ENCODE results near the gene MED7. TPM values are rescaled to one million over a fixed set of nuclear protein-coding genes. Genes with fewer than 3 reads are reported as not detected.

Gene MED7
- total and polyA plus RNA-seq, 12 donors, result 7.3 to 11.5 (median 9.3) TPM

DNA sequence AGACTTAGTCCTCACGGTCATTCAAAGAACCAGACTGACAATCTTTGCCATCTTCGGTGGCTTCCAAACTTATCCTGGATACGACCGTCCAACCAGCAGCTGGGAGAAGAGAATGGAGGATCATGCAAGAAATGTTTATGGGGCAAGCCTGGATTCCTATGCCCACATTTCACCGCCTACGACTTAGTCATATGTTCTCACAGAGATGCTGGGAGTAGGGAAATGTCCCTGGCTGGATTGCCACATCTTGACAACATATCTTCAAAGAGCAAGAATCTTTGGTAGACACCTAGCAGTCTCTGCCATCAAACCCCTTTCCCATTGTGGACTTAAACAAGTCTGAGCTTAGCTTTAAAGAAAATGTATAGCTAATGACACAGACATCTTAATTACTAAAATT is 5.0 kb downstream of the MED7 start:
- DNase-seq (no peak), ATAC-seq (no peak)
- intact Hi-C loops (cut with DNase I), result loop anchor here in 2 of 10 donors (10.0 kb wide), 3 partner anchors 303 to 1523 kb away; no protein-coding TSS in a partner anchor
- H3K9me3 ChIP-seq, result no peaks in the 10 kb centered on the region
- H3K36me3 ChIP-seq, result peaks cover 0 to 32% (median 9%) of the 10 kb centered on the region in 9 donors
- H3K27me3 ChIP-seq, result no peaks in the 10 kb centered on the region
- H3K27ac ChIP-seq, result no peak overlapping the region
- 92 to 97% methylated on average over 6 of the region's 6 CpGs for WGBS, 2 donors
- H3K4me1 ChIP-seq, result peaks cover 0 to 34% (median 20%) of the 10 kb centered on the region in 9 donors
- H3K4me3 ChIP-seq, result no peak overlapping the region
- TF ChIP-seq, protein P1, sequence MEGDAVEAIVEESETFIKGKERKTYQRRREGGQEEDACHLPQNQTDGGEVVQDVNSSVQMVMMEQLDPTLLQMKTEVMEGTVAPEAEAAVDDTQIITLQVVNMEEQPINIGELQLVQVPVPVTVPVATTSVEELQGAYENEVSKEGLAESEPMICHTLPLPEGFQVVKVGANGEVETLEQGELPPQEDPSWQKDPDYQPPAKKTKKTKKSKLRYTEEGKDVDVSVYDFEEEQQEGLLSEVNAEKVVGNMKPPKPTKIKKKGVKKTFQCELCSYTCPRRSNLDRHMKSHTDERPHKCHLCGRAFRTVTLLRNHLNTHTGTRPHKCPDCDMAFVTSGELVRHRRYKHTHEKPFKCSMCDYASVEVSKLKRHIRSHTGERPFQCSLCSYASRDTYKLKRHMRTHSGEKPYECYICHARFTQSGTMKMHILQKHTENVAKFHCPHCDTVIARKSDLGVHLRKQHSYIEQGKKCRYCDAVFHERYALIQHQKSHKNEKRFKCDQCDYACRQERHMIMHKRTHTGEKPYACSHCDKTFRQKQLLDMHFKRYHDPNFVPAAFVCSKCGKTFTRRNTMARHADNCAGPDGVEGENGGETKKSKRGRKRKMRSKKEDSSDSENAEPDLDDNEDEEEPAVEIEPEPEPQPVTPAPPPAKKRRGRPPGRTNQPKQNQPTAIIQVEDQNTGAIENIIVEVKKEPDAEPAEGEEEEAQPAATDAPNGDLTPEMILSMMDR (IDR thresholded peaks at IDR 0.05), result no peak

DNA sequence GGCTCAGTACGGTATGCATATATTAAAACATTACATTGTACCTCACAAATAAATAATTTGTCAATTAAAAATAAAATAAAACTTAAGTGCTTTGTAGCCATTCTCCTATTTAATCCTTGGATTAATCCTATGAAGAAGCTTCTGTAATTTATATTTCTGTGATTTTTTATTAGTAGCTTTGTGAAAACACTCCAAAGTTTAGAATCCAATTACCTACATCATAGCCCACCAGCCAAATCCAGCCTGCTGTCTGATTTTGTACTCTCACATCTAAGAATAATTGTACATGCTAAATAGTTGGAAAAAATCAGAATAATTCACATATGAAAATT is 10.4 kb downstream of the MED7 start:
- no peaks in the 10 kb centered on the region for H3K9me3 ChIP-seq
- H3K4me1 ChIP-seq, result peaks cover 0 to 28% (median 10%) of the 10 kb centered on the region in 9 donors
- no peak overlapping the region for H3K4me3 ChIP-seq
- H3K36me3 ChIP-seq, result peaks cover 0 to 8% (median 0%) of the 10 kb centered on the region in 9 donors
- ATAC-seq (no peak), DNase-seq (no peak)
- 10 to 35% methylated on average over 1 of the region's 1 CpG for WGBS, 2 donors
- no peaks in the 10 kb centered on the region for H3K27me3 ChIP-seq
- no peak overlapping the region for H3K27ac ChIP-seq
- TF ChIP-seq, protein P1 (IDR thresholded peaks at IDR 0.05), result no peak
- intact Hi-C loops (cut with DNase I), result loop anchor here in 3 of 10 donors (5.0 to 10.0 kb wide), 4 partner anchors 297 to 1517 kb away; no protein-coding TSS in a partner anchor

DNA sequence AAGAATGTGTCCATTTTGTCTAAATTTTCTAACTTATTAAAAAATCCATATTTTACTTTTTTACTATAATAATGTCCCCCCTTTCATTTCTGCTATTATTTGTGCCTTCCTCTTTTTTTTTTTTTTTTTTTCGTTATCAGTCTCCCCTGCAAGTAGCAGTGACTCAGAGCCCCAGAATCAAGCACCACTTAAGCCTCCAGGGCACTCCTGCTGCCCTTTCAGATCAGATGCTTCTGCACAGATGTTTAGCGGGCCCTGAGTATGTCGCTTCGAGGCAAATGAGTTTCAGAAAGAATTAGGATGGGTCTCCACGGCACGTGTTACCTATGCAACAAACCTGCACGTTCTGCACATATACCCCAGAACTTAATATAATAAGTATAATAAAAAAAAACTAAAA is 11.7 kb downstream of the MED7 start:
- no peaks in the 10 kb centered on the region for H3K9me3 ChIP-seq
- WGBS, 2 donors, result 46 to 53% methylated on average over 7 of the region's 7 CpGs
- TF ChIP-seq, protein P1 (IDR thresholded peaks at IDR 0.05), result no peak
- peak in 6 of 8 donors; percentile 25 to 83 (median 59) for ATAC-seq
- no peaks in the 10 kb centered on the region for H3K36me3 ChIP-seq
- intact Hi-C loops (cut with DNase I), result loop anchor here in 3 of 10 donors (5.0 to 10.0 kb wide), 4 partner anchors 296 to 1516 kb away; no protein-coding TSS in a partner anchor
- peaks cover 0 to 28% (median 10%) of the 10 kb centered on the region in 9 donors for H3K4me1 ChIP-seq
- no peak overlapping the region for H3K4me3 ChIP-seq
- no peak overlapping the region for H3K27ac ChIP-seq
- no peak for DNase-seq
- H3K27me3 ChIP-seq, result no peaks in the 10 kb centered on the region

DNA sequence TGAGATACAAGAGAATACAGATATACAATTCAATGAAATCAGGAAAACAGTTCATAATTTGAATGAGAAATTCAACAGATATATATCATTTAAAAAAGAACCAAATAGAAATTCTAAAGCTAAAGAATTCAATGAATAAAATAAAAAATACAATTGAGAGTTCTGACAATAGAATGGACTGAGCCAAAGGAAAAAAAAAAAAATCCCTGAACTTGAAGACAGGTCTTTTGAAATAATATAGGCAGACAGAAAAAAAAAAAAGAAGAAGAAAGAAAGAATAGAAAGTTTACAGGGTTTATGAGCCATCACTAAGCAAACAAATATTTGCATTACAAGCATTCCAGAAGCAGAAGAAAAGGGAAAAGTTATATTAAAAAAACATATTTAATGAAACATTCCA is 21.0 kb downstream of the MED7 start:
- H3K36me3 ChIP-seq, result no peaks in the 10 kb centered on the region
- TF ChIP-seq, protein P1 (IDR thresholded peaks at IDR 0.05), result no peak
- H3K27me3 ChIP-seq, result no peaks in the 10 kb centered on the region
- ATAC-seq (no peak), DNase-seq (no peak)
- no peak overlapping the region for H3K4me3 ChIP-seq
- no peak overlapping the region for H3K27ac ChIP-seq
- H3K4me1 ChIP-seq, result no peaks in the 10 kb centered on the region
- intact Hi-C loops (cut with DNase I), result loop anchor here in 1 of 10 donors (10.0 kb wide), 1 partner anchor 277 kb away; no protein-coding TSS in a partner anchor
- peaks cover 0 to 31% (median 7%) of the 10 kb centered on the region in 11 donors for H3K9me3 ChIP-seq

All from heart right ventricle (tissue), 16 donors.